Progenitor cell of endocrine pancreas (in vitro differentiated cells): ENCODE results near the gene STX5. TPM values are rescaled to one million over a fixed set of nuclear protein-coding genes. Genes with fewer than 3 reads are reported as not detected.

ENCODE experiments used
- DNase-seq: peaks from one replicate; pipeline ENCODE4 v3.0.0; 2021; ENCODE audit warnings: low spot score; ENCODE audit not compliant: unreplicated experiment
- H3K27ac Mint-ChIP-seq: 2 replicates; pipeline ENCODE4 v1.8.0; 2021; ENCODE audit warnings: mild to moderate bottlenecking, moderate library complexity, mixed read lengths
- H3K27me3 Mint-ChIP-seq: 2 replicates; pipeline ENCODE4 v1.8.0; 2021; ENCODE audit warnings: mixed read lengths
- H3K36me3 Mint-ChIP-seq: 2 replicates; pipeline ENCODE4 v1.8.0; 2022; ENCODE audit warnings: mixed read lengths; ENCODE audit not compliant: insufficient read depth
- H3K4me1 Mint-ChIP-seq: 2 replicates; pipeline ENCODE4 v1.8.0; 2021; ENCODE audit warnings: low read depth, mixed read lengths
- H3K4me3 Mint-ChIP-seq: 2 replicates; pipeline ENCODE4 v1.8.0; 2021; ENCODE audit warnings: low read depth, mild to moderate bottlenecking, moderate library complexity, mixed read lengths
- H3K9me3 Mint-ChIP-seq: 2 replicates; pipeline ENCODE4 v1.8.0; 2021; ENCODE audit warnings: low read depth, mixed read lengths
- CTCF ChIP-seq: fragments of 200-600 bp; sonication (generic); IDR thresholded peaks from one replicate; pipeline ENCODE4 v1.5.0; 2021; ENCODE audit warnings: antibody characterized with exemption, mild to moderate bottlenecking; ENCODE audit not compliant: unreplicated experiment
- total RNA-seq: library from RNA; stranded (reverse); gene quantifications from 2 replicates; pipeline ENCODE4 v1.2.1, GENCODE V29; 2021

The STX5 gene
- total RNA-seq, 1 donor from 2014 or later = 45.3 TPM

- DNase-seq = no peak
- Mint-ChIP-seq H3K36me3 (no peaks in the 10 kb centered on the region), H3K27me3 (no peaks in the 10 kb centered on the region), H3K27ac (no peak overlapping the region), H3K4me1 (peaks cover 4% of the 10 kb centered on the region), H3K9me3 (no peaks in the 10 kb centered on the region), H3K4me3 (no peak overlapping the region)
- no peak for TF ChIP-seq CTCF
Measured at GRCh38 chr11:62810748-62811147, 21.1 kb downstream of the STX5 start.

- Mint-ChIP-seq H3K27ac (peak overlapping the region; percentile 99), H3K4me3 (peak overlapping the region; percentile 97), H3K36me3 (peaks cover 6% of the 10 kb centered on the region), H3K9me3 (no peaks in the 10 kb centered on the region), H3K4me1 (peaks cover 14% of the 10 kb centered on the region), H3K27me3 (no peaks in the 10 kb centered on the region)
- TF ChIP-seq CTCF = no peak
- DNase-seq = no peak
Measured at GRCh38 chr11:62806611-62807121, 25.2 kb downstream of the STX5 start.

- DNase-seq = no peak
- Mint-ChIP-seq H3K27ac (peak overlapping the region; percentile 99), H3K9me3 (no peaks in the 10 kb centered on the region), H3K4me3 (peak overlapping the region; percentile 97), H3K27me3 (no peaks in the 10 kb centered on the region), H3K4me1 (peaks cover 14% of the 10 kb centered on the region), H3K36me3 (peaks cover 11% of the 10 kb centered on the region)
- no peak for TF ChIP-seq CTCF
Measured at GRCh38 chr11:62805961-62806441, 25.9 kb downstream of the STX5 start.

GRCh38 chr11:62805076-62805892 is 26.6 kb downstream of the STX5 start, which contains the start of gene NXF1:
Gene NXF1, minus strand, starts transcription at chr11:62805440. Its CDS starts 84 bp downstream, at chr11:62805356.
- Mint-ChIP-seq H3K36me3 (peaks cover 14% of the 10 kb centered on the region), H3K4me1 (peaks cover 14% of the 10 kb centered on the region), H3K4me3 (peak within 1 kb of the TSS; percentile 97), H3K27me3 (no peaks in the 10 kb centered on the region), H3K27ac (peak within 1 kb of the TSS; percentile 99), H3K9me3 (no peaks in the 10 kb centered on the region)
- DNase-seq = peak; percentile 97
- TF ChIP-seq CTCF = peak; percentile 27

GRCh38 chr11:62804310-62805075 is 27.4 kb downstream of the STX5 start:
- H3K27ac Mint-ChIP-seq = peak overlapping the region; percentile 98
- no peak for DNase-seq
- TF ChIP-seq CTCF = no peak
- H3K9me3 Mint-ChIP-seq = no peaks in the 10 kb centered on the region
- H3K27me3 Mint-ChIP-seq = no peaks in the 10 kb centered on the region
- peaks cover 14% of the 10 kb centered on the region for H3K4me1 Mint-ChIP-seq
- peaks cover 17% of the 10 kb centered on the region for H3K36me3 Mint-ChIP-seq
- peak overlapping the region; percentile 97 for H3K4me3 Mint-ChIP-seq
